C1 segment of cervical spinal cord (tissue), 14 donors: Measurements from ENCODE around the gene KRT80.

ENCODE experiments used
- DNase-seq, 14 donors: peaks; one replicate each; lab custom pipeline; 2025; lab: John Stamatoyannopoulos, UW

KRT80 gene

GRCh38 chr12:52228931-52229330 is 37.1 kb upstream of the KRT80 start:
- DNase-seq: no peak

- no peak for DNase-seq
These were observed 36.6 kb upstream of the KRT80 start for GRCh38 chr12:52228366-52228765.

- DNase-seq: no peak
These were observed 35.9 kb upstream of the KRT80 start for GRCh38 chr12:52227606-52228166.

- DNase-seq: no peak
These were observed 34.6 kb upstream of the KRT80 start for GRCh38 chr12:52226446-52226845.

- no peak for DNase-seq
These were observed 33.9 kb upstream of the KRT80 start for GRCh38 chr12:52225752-52226151.

GRCh38 chr12:52224151-52224550 is 32.3 kb upstream of the KRT80 start:
- DNase-seq: no peak

GRCh38 chr12:52223406-52224039 is 31.7 kb upstream of the KRT80 start:
- DNase-seq: no peak

GRCh38 chr12:52222692-52223091 is 30.9 kb upstream of the KRT80 start:
- DNase-seq: no peak

- DNase-seq: no peak
These were observed 30.2 kb upstream of the KRT80 start for GRCh38 chr12:52221912-52222457.

GRCh38 chr12:52221070-52221781 is 29.4 kb upstream of the KRT80 start:
- DNase-seq: no peak

- no peak for DNase-seq
These were observed 28.7 kb upstream of the KRT80 start for GRCh38 chr12:52220477-52220876.

- DNase-seq: no peak
These were observed 26.2 kb upstream of the KRT80 start for GRCh38 chr12:52218001-52218400.

GRCh38 chr12:52217223-52217622 is 25.4 kb upstream of the KRT80 start:
- no peak for DNase-seq

- peak in 3 of 14 donors; percentile 21 to 38 (median 28) for DNase-seq
These were observed 25.0 kb upstream of the KRT80 start for GRCh38 chr12:52216807-52217206.

- DNase-seq: no peak
These were observed 24.3 kb upstream of the KRT80 start for GRCh38 chr12:52216100-52216499.

GRCh38 chr12:52215587-52216031 is 23.8 kb upstream of the KRT80 start:
- no peak for DNase-seq

GRCh38 chr12:52214421-52214802 is 22.6 kb upstream of the KRT80 start:
- no peak for DNase-seq

GRCh38 chr12:52213564-52214420 is 22.0 kb upstream of the KRT80 start:
- DNase-seq: peak in 10 of 14 donors; percentile 19 to 70 (median 48)

GRCh38 chr12:52212701-52213563 is 21.1 kb upstream of the KRT80 start:
- no peak for DNase-seq

- DNase-seq: no peak
These were observed 20.1 kb upstream of the KRT80 start for GRCh38 chr12:52211716-52212585.
